Hematopoietic multipotent progenitor cell treated with erythropoietin and hydrocortisone succinate and interleukin-3 and kit ligand, for 8 days (in vitro differentiated cells): ENCODE data around the gene HENMT1.
"Not testable (repeated sequence)": the region's sequence is repeated elsewhere in the genome, so short reads cannot be mapped to it uniquely, and the experiment has no call there.

Experiments
- DNase-seq: peaks from one replicate; pipeline ENCODE4 v3.0.0-alpha.2; 2015

The HENMT1 gene

DNA sequence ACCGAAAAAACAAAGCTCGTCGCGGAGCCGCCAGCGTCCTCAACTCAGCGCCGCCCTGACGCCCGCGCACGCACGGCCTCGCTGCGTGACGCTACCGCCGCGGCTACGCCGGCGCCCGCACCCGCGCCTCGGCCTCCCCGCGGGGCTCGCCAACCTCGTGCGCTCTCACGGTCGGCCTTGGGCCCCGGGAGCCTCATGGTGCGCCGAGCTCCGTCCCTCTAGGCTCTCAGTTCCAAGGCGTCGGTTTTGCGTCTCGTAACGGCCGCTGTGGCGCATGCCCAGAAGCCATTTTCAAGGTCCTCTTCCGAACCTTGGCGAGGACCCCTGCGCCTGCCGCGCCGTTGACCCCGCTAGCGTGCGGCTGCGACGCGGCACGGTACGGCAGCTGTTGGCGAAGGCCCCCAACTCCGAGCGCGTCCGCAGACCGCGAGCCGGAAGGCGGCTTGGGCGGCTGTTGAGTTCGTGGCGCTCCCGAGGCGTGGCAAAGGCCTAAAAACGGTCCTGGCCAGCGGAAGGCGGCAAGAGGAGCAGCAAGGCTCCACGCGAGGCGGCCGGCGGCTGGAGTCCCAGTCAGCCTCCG is at the start of gene HENMT1:
TSS of gene HENMT1 (minus strand) at position 64 of the 580 bp plus-strand sequence. CDS start 1,209 bp downstream, outside the sequence.
- peak; percentile 69 for DNase-seq

DNA sequence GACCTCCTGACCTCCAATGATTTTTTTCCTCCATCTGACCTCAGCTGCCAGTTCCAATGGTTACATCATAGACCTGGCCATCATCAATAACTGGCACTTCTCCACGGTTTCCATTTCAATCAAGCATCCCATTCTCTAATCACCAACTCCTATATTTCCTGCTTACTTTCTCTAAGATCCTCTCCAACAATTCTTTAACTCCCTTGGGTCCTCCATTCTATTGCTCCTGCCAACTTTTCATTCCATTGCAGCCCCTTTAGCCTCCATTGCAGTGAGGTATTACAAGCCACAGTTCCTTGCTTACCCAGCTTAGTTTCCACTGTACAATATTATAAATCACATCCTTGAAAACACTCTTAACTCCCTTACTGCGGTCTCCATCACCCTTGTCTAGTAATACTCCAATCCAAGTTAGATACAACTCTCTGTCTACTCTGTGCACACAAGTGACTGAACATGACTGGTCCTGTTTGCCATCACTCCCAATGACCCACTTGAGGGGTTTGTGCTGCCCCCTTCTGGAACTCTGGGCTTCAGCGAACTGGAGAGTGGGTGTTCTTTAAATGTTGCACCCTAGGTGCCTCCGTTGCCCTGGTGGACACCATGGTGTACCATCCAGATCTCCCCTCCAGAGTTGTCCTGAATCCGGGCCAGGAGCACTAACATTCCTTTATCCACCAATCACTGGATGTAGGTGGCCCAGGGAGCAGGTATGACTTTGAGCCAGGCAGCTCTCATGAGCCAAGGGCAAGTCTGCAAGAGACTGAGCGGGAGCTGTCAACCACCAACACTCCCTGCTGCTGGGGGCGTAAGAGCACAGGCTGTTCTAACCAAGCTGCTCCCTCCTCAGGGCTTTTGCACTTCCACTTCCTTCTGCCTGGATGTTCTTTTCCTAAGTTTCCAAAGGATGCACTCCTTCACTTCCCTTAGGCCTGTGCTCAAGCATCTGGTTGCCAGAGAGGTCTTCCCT is 48.1 kb upstream of the HENMT1 start:
- peak; percentile 63 for DNase-seq

DNA sequence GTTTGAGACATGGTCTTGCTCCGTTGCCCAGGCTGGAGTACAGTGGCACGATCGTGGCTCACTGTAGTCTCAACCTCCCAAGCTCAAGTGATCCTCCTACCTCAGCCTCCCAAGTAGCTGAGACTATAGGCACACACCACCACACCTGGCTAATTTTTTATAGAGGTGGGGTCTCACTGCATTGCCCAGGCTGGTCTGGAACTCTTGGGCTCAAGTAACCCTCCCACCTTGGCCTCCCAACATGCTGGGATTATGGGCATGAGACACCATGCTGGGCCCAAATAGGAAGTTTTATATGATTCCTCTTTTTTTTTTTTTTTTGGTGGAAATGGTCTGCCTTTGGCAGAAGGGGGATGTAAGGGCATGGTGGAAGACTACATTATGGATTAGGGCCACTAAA is 45.8 kb upstream of the HENMT1 start:
- DNase-seq = no peak

DNA sequence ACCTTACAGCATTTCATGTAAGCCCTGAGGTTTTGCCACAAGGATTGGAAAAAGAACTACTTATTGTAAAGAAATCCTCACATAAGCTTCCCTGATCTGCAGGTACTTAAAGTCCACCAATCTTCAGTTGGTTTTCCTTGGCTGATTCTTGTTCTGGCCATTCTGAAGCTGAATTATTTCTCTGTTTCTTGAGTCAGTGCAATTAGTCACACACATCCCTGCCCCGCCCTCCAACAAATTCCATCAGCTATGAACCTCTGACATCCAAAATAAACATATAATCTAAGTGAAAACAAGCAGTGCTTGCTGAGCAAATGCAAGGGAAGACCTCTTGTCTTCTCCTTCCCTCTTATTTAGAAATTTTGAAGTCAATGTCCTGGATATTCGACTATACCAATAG is 43.6 kb upstream of the HENMT1 start:
- DNase-seq = no peak

DNA sequence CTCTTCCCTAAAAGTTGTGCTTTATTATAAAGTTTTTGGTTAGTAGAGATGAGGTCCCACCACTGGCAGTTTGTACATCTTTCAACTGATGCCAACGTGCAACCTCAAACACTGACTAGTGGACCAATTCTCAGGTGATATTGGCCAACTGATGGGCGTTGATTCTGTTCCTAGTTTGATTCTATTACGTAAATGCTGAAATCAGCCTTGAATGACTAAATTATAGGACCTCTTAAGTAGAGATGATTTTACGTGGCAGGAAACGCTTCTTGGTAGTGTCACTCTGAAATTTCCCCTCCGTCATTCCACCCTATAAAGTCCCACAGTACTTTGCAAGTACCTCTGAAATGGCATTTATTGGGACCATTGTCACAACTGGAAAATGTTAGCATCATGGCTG is 43.0 kb upstream of the HENMT1 start:
- no peak for DNase-seq

DNA sequence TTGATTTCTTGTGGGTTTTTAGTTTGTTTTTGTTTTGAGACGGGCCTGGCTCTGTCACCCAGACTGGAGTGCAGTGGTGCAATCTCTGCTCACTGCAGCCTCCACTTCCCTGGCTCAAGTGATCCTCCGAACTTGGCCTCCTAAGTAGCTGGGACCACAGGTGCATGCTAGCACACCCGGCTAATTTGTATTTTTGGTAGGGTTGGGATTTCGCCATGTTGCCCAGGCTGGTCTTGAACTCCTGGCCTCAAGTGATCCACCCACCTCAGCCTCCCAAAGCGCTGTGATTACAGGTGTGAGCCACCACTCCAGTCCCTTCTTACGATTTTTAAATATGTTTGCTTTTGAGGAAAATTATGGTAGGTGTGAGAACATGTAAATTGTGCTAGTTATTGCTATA is 41.2 kb upstream of the HENMT1 start:
- DNase-seq = not testable (repeated sequence)

DNA sequence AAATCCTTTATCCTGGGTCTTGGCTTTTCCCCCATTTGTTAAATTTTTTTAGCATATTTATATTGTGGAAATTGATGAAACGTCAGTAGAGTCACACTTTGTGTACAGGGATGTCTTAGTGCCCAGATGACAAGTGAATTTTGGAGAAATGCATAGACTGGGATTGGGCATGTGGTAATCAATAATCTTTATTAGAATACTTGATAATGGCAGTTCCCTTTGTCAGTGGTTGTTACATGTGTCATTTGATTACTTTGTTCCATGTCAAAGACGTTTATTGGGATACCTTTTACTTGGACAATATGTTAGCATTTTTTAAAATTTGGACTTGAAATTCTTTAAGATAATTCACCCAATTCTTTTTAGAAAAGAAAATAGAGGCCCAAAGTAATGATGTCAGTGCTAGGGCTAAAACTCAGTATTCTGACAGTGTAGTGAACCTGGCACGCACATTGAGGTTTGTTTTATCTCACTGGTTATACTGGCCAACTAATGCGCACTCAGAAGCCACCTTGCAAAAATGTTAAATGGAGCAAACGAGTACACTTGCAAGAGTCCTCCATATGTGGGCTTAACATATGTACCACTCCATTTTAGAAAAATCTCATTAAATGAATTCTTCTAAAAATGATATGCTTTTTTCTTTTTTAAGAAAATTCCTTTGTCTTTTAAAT is 40.4 kb upstream of the HENMT1 start:
- DNase-seq = no peak

DNA sequence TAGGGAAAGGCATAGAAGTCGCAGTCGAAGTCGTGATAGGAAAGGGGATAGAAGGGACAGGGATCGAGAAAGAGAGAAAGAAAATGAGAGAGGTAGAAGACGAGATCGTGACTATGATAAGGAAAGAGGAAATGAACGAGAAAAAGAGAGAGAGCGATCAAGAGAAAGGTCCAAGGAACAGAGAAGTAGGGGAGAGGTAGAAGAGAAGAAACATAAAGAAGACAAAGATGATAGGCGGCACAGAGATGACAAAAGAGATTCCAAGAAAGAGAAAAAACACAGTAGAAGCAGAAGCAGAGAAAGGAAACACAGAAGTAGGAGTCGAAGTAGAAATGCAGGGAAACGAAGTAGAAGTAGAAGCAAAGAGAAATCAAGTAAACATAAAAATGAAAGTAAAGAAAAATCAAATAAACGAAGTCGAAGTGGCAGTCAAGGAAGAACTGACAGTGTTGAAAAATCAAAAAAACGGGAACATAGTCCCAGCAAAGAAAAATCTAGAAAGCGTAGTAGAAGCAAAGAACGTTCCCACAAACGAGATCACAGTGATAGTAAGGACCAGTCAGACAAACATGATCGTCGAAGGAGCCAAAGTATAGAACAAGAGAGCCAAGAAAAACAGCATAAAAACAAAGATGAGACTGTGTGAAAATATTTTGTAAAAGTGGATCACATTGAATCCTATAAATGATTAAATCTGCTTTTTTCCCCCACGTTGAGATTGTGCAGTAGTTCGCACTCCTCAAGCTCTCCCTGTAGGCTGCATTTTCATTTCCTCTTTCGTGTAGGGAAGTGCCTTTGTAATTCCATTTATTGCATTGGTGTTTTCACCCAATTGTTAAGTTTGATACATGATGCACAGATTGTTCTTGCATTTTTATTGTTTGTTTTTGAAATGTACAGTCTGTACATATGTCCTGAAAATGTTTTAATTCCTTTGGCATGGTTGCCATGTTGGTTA is 38.8 kb upstream of the HENMT1 start:
- no peak for DNase-seq

DNA sequence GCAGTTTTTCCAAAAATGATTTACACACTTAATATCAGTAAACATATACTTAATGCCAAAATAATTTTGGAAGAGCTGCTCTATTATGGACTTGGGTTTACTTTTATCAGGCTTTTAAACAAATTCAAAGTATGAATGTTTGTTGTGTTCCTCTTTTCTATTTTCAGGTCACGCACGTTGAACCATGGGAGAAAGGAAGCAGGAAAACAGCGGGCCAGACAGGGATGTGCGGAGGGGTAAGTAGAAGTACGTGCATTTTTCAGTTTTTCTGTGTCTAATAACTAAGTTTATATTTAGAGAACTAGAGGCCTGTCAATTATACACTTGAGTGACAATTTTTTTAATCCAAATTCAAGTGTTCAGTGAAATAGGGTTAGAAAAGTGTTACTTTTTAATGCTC is 34.6 kb upstream of the HENMT1 start:
- DNase-seq = no peak

DNA sequence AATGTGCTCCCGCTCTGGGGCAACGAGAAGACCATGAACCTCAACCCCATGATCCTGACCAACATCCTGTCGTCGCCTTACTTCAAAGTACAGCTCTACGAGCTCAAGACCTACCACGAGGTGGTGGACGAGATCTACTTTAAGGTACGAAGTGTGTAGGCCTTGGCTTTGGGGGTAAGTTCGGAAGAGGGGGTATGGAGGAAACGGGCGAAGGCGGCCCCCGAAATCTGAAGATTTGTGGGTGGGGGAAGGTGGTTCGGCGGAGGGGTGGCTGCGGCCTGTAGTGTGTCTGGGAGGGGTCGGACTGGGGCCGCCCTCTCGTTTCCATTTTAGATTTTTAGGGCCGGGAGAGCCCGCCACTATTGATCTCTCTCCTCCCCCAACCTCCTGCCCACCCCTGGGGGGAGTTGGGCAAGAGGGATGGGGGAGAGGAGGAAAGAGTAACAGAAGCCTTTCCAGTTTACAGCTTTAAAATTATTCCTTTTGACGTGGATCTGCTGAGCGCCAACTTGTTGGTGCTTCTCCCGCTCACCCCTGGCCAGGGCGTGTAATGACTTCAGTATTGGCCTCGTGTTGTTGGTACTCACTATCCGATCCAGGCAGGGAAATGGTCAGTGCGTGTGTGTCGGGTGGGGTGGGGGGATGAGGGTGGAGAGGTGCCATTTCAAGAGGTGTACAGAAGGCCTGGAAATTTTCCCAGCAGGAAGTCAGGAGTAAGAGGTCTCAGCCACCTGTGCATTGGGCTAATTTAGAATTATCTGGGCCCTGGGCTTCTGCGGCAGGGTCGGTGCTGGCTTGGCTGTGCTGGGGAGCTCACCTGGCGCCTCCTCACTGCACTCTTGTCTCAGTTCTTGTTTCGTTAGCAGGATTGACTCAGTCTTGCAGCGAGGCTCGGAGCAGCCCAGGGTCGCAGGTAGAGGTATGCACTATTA is 32.1 kb upstream of the HENMT1 start:
- peak; percentile 74 for DNase-seq

DNA sequence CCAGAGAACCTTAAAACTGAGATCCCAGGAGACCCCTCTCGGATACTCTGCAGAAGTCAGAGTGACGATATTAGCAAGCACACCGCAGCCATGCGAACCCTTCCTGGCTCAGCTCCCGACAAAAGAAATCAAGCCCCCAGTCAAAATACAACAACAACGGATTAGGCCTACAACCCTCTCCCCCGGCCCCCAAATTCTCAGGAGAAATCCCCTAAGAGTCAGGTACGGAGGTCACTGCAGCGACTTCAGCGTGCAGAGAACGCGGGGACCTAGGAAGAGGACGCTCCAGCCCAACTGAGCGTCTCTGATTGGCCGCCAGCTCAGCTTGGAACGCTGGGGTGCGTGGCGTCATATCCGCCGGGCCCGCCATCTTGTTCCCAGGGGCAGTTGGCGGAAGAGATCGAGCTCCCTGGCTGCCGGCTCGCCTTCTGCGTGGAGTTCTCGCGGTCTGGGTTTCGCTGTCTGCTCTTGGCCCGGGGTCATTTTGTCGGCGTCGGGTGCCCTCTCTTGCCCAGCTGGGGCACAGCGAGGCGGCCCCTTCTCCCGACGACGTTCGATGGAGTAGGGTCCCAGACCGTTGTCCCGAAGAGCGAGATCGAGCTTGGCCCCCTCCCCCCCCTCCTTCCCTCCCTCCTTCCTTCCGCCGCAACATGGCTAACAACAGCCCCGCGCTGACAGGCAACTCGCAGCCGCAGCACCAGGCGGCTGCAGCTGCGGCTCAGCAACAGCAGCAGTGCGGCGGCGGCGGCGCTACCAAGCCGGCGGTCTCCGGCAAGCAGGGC is 31.2 kb upstream of the HENMT1 start, which contains the start of gene PRPF38B:
TSS of gene PRPF38B (plus strand) at position 369 of the 782 bp plus-strand sequence. CDS start at position 651, 282 bp downstream.
- DNase-seq = peak; percentile 94

DNA sequence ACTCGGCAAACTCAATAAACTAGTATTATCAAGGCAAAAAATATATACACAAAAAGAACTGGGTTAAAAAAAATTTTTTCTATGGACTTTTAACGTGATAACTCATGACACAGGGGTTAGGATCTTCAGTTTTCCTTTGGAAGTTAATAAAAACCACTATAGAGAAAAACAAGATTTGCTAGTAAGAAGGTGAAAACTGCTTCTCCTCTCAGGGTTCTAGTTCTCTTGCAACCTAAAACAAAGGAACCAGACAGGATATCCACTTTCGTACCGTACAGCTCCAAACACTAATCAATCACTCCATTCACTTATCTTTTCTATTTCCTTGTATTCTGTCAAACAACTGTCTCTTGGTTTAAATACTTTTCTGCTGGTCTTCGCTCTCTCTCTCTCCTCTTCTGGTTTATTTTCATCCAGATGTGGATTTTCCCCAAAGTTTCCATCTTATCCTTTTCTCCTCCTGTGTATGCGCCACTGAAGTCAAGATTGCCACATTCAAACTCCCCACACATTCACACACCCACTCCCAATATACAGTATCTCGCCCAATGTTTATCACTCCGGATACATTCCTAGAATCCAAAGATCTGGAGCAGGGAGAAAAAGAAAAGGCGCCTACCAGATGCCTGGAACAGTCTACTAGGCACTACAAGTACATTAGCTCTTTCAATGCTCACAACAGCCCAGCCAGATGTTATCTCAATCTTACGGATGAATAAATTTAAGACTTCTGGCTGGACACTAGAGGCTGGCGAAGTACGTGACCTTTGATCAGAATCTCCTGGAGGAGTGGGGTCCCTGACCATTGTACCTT is 30.4 kb upstream of the HENMT1 start:
- DNase-seq = peak; percentile 69

DNA sequence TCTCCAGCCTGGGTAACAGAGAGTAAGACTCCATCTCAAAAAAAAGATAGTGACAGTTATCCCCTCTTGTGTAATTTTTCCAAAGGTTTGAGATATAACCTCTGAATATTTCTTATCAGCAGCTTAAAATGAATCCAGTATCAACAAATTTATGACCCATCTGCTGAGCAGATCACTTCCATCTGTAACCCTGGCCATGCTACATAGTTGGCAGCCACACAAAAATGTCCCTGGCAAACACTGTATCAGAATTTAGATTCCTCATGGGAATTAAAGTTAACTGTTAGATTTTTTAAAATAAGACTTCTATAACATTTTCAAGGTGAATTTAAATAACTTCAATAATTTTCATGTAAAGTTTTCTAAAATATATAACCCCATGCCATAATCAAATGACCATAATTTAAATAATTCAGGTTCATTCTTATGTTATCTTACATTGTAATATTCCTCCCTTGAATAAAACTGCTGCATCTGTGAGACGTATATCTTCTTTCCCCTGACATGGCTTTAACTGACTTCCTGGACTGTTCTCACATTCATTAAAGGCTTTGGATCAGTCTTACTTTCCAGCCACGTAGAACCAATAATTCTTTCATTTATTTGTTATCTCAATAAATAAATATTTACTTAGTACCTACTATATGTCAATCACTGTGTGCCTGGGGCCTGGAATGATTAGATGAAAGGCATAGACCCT is 25.9 kb upstream of the HENMT1 start:
- peak; percentile 75 for DNase-seq

DNA sequence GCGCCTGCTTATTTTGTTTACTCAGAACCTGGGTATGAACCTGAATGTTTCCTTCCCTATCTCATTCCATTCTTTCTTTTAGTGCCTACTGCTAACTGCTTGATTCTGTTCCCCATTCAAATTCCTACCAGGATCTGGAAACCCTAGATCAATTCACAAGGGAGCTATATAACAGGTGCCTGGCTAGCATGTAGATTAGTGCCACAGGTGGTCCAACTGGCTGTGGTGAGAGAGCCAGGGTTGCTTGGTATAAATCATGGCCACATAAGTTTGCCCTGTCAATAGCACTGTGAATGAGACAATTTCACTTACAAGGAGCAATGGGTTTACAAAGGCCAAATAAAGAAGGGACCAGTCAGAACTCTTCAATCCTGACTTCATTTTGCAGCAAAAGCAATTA is 24.6 kb upstream of the HENMT1 start:
- no peak for DNase-seq

DNA sequence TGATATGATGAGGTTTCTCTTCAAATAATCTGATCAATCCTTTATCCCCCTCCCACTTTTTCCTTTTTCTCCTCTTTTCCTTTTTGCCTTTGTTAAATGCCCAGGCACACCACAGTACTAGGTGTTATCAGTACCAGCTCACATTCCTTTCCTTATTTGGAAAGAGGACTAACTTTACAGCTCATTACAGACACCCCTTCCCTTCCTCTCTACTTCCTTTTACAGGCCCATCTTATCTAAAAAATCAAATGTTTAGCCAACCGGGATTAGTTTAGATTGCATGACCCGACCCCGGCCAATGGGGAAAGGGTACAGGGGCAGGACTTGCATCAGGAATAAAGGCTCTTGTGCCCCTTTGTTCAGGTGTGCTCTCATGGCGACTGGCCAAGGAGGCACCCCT is 20.8 kb upstream of the HENMT1 start:
- DNase-seq = not testable (repeated sequence)

DNA sequence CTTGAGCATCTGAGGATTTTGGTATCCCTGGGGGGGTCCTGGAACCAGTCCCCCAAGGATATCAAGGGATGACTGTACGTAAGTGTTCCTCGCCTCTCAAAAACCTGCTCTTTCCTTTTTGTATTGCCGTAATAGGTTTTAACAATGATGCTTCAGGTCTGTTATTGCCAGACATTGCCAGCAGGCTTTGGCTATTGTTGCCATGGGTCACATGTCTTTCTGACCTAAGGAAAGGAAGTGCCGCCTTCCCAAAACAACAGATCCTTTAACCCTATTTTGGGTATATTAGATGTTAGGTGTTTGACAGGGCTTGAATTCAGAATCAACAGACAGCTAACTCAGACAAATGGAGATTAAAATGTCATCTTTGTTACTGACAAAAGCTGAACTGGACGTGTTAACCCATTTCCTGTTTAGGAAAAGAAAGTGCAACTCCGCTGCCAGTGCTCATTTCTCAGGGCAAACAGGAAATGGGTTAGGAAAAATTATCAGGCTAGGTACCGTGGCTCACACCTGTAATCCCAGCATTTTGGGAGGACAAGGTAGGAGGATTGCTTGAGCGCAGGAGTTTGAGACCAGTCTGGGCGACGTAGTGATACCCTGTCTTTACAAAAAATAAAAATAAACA is 18.8 kb upstream of the HENMT1 start:
- DNase-seq = no peak

DNA sequence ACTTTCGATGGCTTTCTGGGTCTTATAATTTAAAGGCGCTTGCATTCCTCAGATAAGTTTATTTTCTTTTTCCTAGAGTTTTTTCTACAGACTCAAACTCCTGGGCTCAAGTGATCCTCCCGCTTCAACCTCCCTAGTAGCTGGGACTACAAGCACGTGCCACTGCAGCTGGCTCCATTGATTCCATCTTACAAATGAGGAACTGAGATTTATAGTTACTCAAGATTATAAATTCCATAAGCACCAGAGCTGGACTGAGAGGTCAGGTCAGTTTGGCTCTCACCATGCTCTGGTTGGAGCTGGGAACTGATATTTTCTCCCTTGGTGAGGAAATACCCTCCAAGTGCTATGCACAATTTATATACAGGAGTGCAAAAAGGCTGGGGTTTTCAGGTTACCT is 17.8 kb upstream of the HENMT1 start:
- DNase-seq = no peak

DNA sequence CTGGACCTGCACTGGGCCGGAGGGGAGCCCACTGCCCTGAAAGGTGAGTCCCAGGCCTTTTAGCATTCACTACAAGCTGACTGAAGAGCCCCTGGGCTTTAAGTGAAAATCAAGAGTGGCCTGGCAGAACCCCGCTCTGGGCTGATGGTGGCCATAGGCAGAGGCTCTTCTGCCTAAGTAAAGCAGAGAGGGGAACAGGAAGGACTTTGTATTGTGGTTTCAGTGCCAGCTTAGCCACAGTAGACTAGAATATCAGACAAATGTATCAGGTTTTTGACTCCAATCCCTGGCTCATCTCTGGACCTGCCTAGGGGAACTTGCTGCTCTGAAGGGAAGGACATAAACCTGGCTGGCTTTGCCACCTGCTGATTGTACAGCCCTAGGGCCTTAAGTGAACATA is 10.2 kb upstream of the HENMT1 start:
- no peak for DNase-seq
